ENCODE results near the gene RPL6.

- TF ChIP-seq POLR2A (IDR thresholded peaks at IDR 0.05): no peak
- no peak for TF ChIP-seq CTCF (IDR thresholded peaks at IDR 0.05)
- no peak for TF ChIP-seq EP300 (IDR thresholded peaks at IDR 0.05)
Measured at GRCh38 chr12:112401903-112402498, 7.4 kb downstream of the RPL6 start.
